Measurements from ENCODE around the gene CACNB4. TPM values are rescaled to one million over a fixed set of nuclear protein-coding genes. Genes with fewer than 3 reads are reported as not detected.

The CACNB4 gene
- polyA plus RNA-seq, 1 of the 3 experiments (the other 2 are of a cell fraction), result 0.18 TPM

GRCh38 chr2:152093464-152093863 is 5.4 kb downstream of the CACNB4 start:
- Histone ChIP-seq H3K36me3 (replicated peaks in 1 of 2; ENCODE audit: control insufficient read depth in 1 of 2, insufficient read depth in 2 of 2, low read length in 1 of 2) (no peaks in the 10 kb centered on the region), H3K9me3 (no peaks in the 10 kb centered on the region), H3K27me3 (ENCODE audit: insufficient read depth) (peaks cover 15% of the 10 kb centered on the region), H2AFZ (ENCODE audit: low read depth) (no peak overlapping the region), H3K79me2 (ENCODE audit: insufficient read depth) (no peaks in the 10 kb centered on the region), H3K9me2 (no peaks in the 10 kb centered on the region), H3K4me1 (ENCODE audit: control insufficient read depth in 1 of 2, insufficient read depth in 2 of 2, low read depth in 1 of 2, low read length in 1 of 2) (peaks cover 0 to 12% of the 10 kb centered on the region in 2 experiments; a peak in 2 of 4 replicates), H3K9ac (no peak overlapping the region), H3F3A (replicated peaks; ENCODE audit: insufficient read depth) (peaks cover 5% of the 10 kb centered on the region), H4K20me1 (ENCODE audit: insufficient read depth) (no peaks in the 10 kb centered on the region), H3K4me3 (ENCODE audit: low read depth in 2 of 2, low read length in 1 of 2) (no peak overlapping the region), H3K27ac (ENCODE audit: low read depth in 2 of 2, low read length in 1 of 2) (no peak overlapping the region), H3K4me2 (no peak overlapping the region)
- DNase-seq, result no peak
- TF ChIP-seq IRF3 (IDR thresholded peaks at IDR 0.05; ENCODE audit: low read depth, low read length) (no peak), REST (IDR thresholded peaks at IDR 0.05; ENCODE audit: low read depth, low read length) (no peak), GABPA (IDR thresholded peaks at IDR 0.05; ENCODE audit: low read depth) (no peak)
- ChIA-PET CTCF (interaction anchor here (1.2 kb wide), 1 partner anchor 56 kb away, joined by 4 read pairs; no protein-coding TSS in a partner anchor), POLR2A (no interaction called here)
- WGBS (ENCODE audit: low lambda C conversion rate), result 80% methylated on average over 2 of the region's 2 CpGs

GRCh38 chr2:152092095-152092494 is 6.7 kb downstream of the CACNB4 start:
- DNase-seq, result no peak
- H3K4me2 ChIP-seq, result no peak overlapping the region
- H3K27me3 ChIP-seq (ENCODE audit: insufficient read depth), result peaks cover 5% of the 10 kb centered on the region
- H3K36me3 ChIP-seq (replicated peaks in 1 of 2; ENCODE audit: control insufficient read depth in 1 of 2, insufficient read depth in 2 of 2, low read length in 1 of 2), result no peaks in the 10 kb centered on the region
- H3K4me3 ChIP-seq (ENCODE audit: low read depth in 2 of 2, low read length in 1 of 2), result no peak overlapping the region
- H2AFZ ChIP-seq (ENCODE audit: low read depth), result no peak overlapping the region
- H3K9me2 ChIP-seq, result no peaks in the 10 kb centered on the region
- H3K9me3 ChIP-seq, result no peaks in the 10 kb centered on the region
- POLR2A ChIA-PET, result no interaction called here
- no peak for TF ChIP-seq USF2 (IDR thresholded peaks at IDR 0.05; ENCODE audit: borderline replicate concordance, low read depth, low read length)
- TF ChIP-seq CTCF (IDR thresholded peaks at IDR 0.05), result no peak
- TF ChIP-seq SMC3 (IDR thresholded peaks at IDR 0.05; ENCODE audit: low read depth, low read length), result no peak
- TF ChIP-seq RFX5 (IDR thresholded peaks at IDR 0.05; ENCODE audit: low read length), result no peak
- no peak for TF ChIP-seq GATA2 (CRISPR knock-in tag; IDR thresholded peaks at IDR 0.05)
- TF ChIP-seq FOXM1 (IDR thresholded peaks at IDR 0.05; ENCODE audit: low read depth), result no peak
- TF ChIP-seq RAD21 (IDR thresholded peaks at IDR 0.05; ENCODE audit: low read length), result no peak
- TF ChIP-seq TEAD4 (IDR thresholded peaks at IDR 0.05; ENCODE audit: borderline replicate concordance, insufficient read depth), result no peak
- no peak for TF ChIP-seq USF1 (IDR thresholded peaks at IDR 0.05; ENCODE audit: borderline replicate concordance, low read depth)
- TF ChIP-seq GABPA (IDR thresholded peaks at IDR 0.05; ENCODE audit: low read depth), result no peak
- TF ChIP-seq RCOR1 (IDR thresholded peaks at IDR 0.05; ENCODE audit: low read length), result no peak
- TF ChIP-seq NRF1 (IDR thresholded peaks at IDR 0.05; ENCODE audit: low read depth, low read length), result no peak
- TF ChIP-seq POLR2AphosphoS5 (IDR thresholded peaks at IDR 0.05; ENCODE audit: low read depth, low read length), result no peak
- H3K4me1 ChIP-seq (ENCODE audit: control insufficient read depth in 1 of 2, insufficient read depth in 2 of 2, low read depth in 1 of 2, low read length in 1 of 2), result no peaks in the 10 kb centered on the region; a peak in 1 of 4 replicates
- WGBS (ENCODE audit: low lambda C conversion rate), result 82% methylated on average over 2 of the region's 2 CpGs
- no peaks in the 10 kb centered on the region for H3K79me2 ChIP-seq (ENCODE audit: insufficient read depth)
- H3F3A ChIP-seq (replicated peaks; ENCODE audit: insufficient read depth), result peaks cover 2% of the 10 kb centered on the region
- no peak overlapping the region for H3K27ac ChIP-seq (ENCODE audit: low read depth in 2 of 2, low read length in 1 of 2)
- no peak overlapping the region for H3K9ac ChIP-seq
- H4K20me1 ChIP-seq (ENCODE audit: insufficient read depth), result no peaks in the 10 kb centered on the region
- CTCF ChIA-PET, result interaction anchor here (1.4 kb wide), 1 partner anchor 8 kb away, joined by 3 read pairs; no protein-coding TSS in a partner anchor

All from SK-N-SH (cell line).